T-cell (primary cell): ENCODE results near the gene IFI44L. TPM values are rescaled to one million over a fixed set of nuclear protein-coding genes. Genes with fewer than 3 reads are reported as not detected.

ENCODE experiments used
- ATAC-seq, 4 experiments: fragments of 200-7000 bp in 3 of 4; fragments of 150-1000 bp in 1 of 4; cut with Tn5 transposase; replicated peaks in 1 of 4; 1 replicate in 3 of 4; 2 replicates in 1 of 4; pipeline ENCODE4 v1.10.0; 2021; ENCODE audit warnings: moderate library complexity in 3 of 4, mild to moderate bottlenecking in 2 of 4, moderate number of reproducible peaks in 1 of 4
- CTCF ChIA-PET, 2 donors: fragments of 300-600 bp; sonication (Branson Sonifier 250); formaldehyde crosslinking; loops; one replicate each; lab custom pipeline; 2022; ENCODE audit warnings: antibody characterized with exemption in 2 of 2; lab: Charles Lee
- POLR2A ChIA-PET, 2 donors: fragments of 300-600 bp; sonication (Branson Sonifier 250); formaldehyde crosslinking; loops; one replicate each; lab custom pipeline; 2022; ENCODE audit warnings: antibody characterized with exemption in 2 of 2; lab: Charles Lee
- DNase-seq, 35 experiments: peaks; one replicate each; pipeline versions ENCODE4 v3.0.0 to v3.0.0-alpha.2; 2013 to 2023
- H3K27ac ChIP-seq: one replicate; pipeline ENCODE4 v1.5.1; 2013; ENCODE audit warnings: low read length
- H3K27me3 ChIP-seq, 2 experiments: replicated peaks in 1 of 2; 1 replicate in 1 of 2; 2 replicates in 1 of 2; pipeline versions ENCODE4 v1.6.1 to v1.7.0; 2013; ENCODE audit warnings: low read length in 1 of 2, mixed read lengths in 1 of 2; ENCODE audit not compliant: control insufficient read depth in 2 of 2, insufficient read depth in 2 of 2; ENCODE audit errors: extremely low read depth in 1 of 2
- H3K36me3 ChIP-seq, 2 donors: 1 replicate in 1 of 2; 2 replicates in 1 of 2; pipeline versions ENCODE4 v1.6.1 to v1.7.0; 2013; ENCODE audit warnings: low read length in 1 of 2; ENCODE audit not compliant: control insufficient read depth in 2 of 2, insufficient read depth in 1 of 2; ENCODE audit errors: extremely low read depth in 1 of 2
- H3K4me1 ChIP-seq, 2 experiments: 1 replicate in 1 of 2; 2 replicates in 1 of 2; pipeline versions ENCODE4 v1.6.1 to v1.7.0; 2013; ENCODE audit warnings: low read length in 2 of 2, mixed read lengths in 1 of 2; ENCODE audit not compliant: insufficient read depth in 2 of 2, control insufficient read depth in 1 of 2; ENCODE audit errors: extremely low read depth in 1 of 2
- H3K4me3 ChIP-seq, 2 donors: 1 replicate in 1 of 2; 2 replicates in 1 of 2; pipeline versions ENCODE4 v1.5.1 to v1.7.0; 2013; ENCODE audit warnings: mild to moderate bottlenecking in 2 of 2, low read length in 1 of 2, moderate library complexity in 1 of 2; ENCODE audit not compliant: control insufficient read depth in 1 of 2; ENCODE audit errors: extremely low read depth in 1 of 2
- H3K9me3 ChIP-seq: 2 replicates; pipeline ENCODE4 v1.7.0; 2013
- H3K27ac Mint-ChIP-seq, 2 donors: one replicate each; pipeline ENCODE4 v1.8.0; 2020 to 2021; ENCODE audit warnings: mild to moderate bottlenecking in 2 of 2, mixed read lengths in 2 of 2
- H3K27me3 Mint-ChIP-seq, 2 donors: one replicate each; pipeline ENCODE4 v1.8.0; 2021 to 2022; ENCODE audit warnings: mixed read lengths in 2 of 2
- H3K36me3 Mint-ChIP-seq: one replicate; pipeline ENCODE4 v1.8.0; 2021; ENCODE audit warnings: mixed read lengths
- H3K4me1 Mint-ChIP-seq, 3 donors: one replicate each; pipeline ENCODE4 v1.8.0; 2020 to 2022; ENCODE audit warnings: mixed read lengths in 3 of 3, mild to moderate bottlenecking in 1 of 3
- H3K4me3 Mint-ChIP-seq, 3 donors: one replicate each; pipeline ENCODE4 v1.8.0; 2020 to 2022; ENCODE audit warnings: mild to moderate bottlenecking in 3 of 3, mixed read lengths in 3 of 3, moderate library complexity in 3 of 3
- H3K9me3 Mint-ChIP-seq, 3 donors: one replicate each; pipeline ENCODE4 v1.8.0; 2020 to 2022; ENCODE audit warnings: mixed read lengths in 3 of 3
- WGBS: methylation state at CpG from one replicate; pipeline ENCODE4 v1.1.5; 2013; ENCODE audit warnings: missing lambda C conversion rate; ENCODE audit not compliant: insufficient coverage; 5-methylcytosine and 5-hydroxymethylcytosine counted together
- total RNA-seq, 35 experiments: library from RNA in 6 of 35; stranded (reverse) in 6 of 35; fragments of 120-200 nt in 1 of 35; gene quantifications; one replicate each; pipeline versions ENCODE4 v1.2.1 to v1.2.4 and lab custom pipeline; 2013 to 2026

Gene IFI44L
- total RNA-seq, 5 donors from 2014 or later (not counting 1 experiment from before 2014, with no cell fraction given), result 4.5 to 30.4 (median 6.6) TPM

DNA sequence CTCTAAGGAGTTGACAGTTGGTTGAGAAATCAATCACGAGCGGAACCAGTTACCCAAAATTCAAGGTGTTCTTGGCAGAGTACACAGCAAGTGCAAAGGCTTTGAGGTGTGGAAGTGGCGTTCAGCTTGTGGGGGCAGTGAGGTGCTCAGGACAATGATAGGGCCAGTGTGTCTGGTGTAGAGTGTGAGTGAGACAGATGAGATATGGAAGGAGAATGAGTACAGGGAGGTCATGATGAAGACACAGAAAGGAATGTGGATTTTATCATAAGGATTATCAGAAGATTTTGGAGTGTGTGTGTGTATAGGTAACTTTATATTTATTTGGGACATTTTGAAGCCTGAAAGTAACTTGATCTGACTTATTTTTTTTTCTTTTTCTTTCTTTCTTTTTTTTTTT lies 70.3 kb downstream of the IFI44L start:
- POLR2A ChIA-PET, result no interaction called here
- Mint-ChIP-seq H3K4me1 (no peaks in the 10 kb centered on the region), H3K27ac (no peak overlapping the region), H3K27me3 (peaks cover 9 to 13% of the 10 kb centered on the region in 2 donors), H3K4me3 (no peak overlapping the region), H3K9me3 (no peaks in the 10 kb centered on the region), H3K36me3 (no peaks in the 10 kb centered on the region)
- Histone ChIP-seq H3K27me3 (no peaks in the 10 kb centered on the region), H3K27ac (no peak overlapping the region), H3K9me3 (no peaks in the 10 kb centered on the region), H3K4me1 (no peaks in the 10 kb centered on the region), H3K4me3 (no peak overlapping the region), H3K36me3 (no peaks in the 10 kb centered on the region)
- DNase-seq (no peak), ATAC-seq (no peak)
- CTCF ChIA-PET, result no interaction called here
- 91% methylated on average over 3 of the region's 3 CpGs for WGBS

- ChIA-PET CTCF (no interaction called here), POLR2A (no interaction called here)
- 36% methylated on average over 3 of the region's 4 CpGs for WGBS
- Mint-ChIP-seq H3K36me3 (no peaks in the 10 kb centered on the region), H3K4me1 (no peaks in the 10 kb centered on the region), H3K27ac (no peak overlapping the region), H3K4me3 (no peak overlapping the region), H3K9me3 (no peaks in the 10 kb centered on the region), H3K27me3 (peaks cover 10 to 18% of the 10 kb centered on the region in 2 donors)
- Histone ChIP-seq H3K36me3 (no peaks in the 10 kb centered on the region), H3K27me3 (no peaks in the 10 kb centered on the region), H3K9me3 (no peaks in the 10 kb centered on the region), H3K4me1 (no peaks in the 10 kb centered on the region), H3K27ac (no peak overlapping the region), H3K4me3 (no peak overlapping the region)
- DNase-seq, result no peak
- ATAC-seq, result no peak
Measured at GRCh38 chr1:78691995-78692747, 71.9 kb downstream of the IFI44L start.

Other genes starting within 250 kb of the IFI44L start
- under 1 TPM in 1 of 5 donors, not detected in 4; 0.13 TPM for gene PTGFR, start 129.5 kb upstream of the IFI44L start, total RNA-seq
- 10 to 100 TPM; 27.0 to 54.2 (median 38.1) TPM for gene IFI44, start 29.4 kb downstream of the IFI44L start, total RNA-seq